Camera-type eye (tissue), 1 donor: ENCODE data around the gene EFCAB12. TPM values are rescaled to one million over a fixed set of nuclear protein-coding genes. Genes with fewer than 3 reads are reported as not detected.

Experiments used
- total RNA-seq: library from RNA; depleted of rRNA; stranded (reverse); fragments of >200 nt; gene quantifications from one replicate; pipeline ENCODE4 v1.2.3, GENCODE V29; 2014

Gene EFCAB12
- 0.44 TPM for total RNA-seq

DNA sequence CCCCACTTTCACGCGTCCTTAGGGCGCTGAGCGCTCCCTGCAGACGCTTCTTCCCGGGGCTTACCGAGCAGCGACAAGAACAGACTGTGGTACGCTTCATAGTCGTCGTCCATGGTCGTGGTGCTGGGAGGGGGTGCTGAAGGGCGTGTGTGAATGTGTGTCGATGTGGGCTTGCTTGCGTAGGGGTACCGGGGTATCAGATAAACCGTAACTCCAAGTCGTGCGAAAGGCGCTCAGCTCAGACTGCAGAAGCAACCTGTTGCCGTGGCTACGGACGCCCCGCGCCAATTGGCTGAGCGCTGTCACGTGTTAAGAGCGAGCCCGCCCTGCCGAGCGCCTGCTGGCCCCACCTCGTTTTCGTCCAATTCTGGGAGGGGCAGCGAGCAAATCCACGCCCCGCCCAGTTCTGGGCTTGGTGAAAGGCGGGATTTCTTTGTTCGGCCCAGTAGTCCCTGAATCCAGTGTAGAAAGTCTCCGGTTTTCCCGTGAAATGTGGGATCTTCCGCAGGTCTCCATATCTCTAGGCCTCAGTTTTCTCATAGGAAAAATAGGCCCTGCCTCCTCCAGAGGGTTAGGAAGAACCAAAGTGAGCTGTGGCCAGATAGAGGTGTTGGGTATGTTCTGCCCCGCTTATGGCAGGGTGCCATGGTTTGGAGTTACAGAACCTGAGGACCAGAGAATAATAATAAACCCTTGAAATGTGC is at the start of gene EFCAB12:
TSS of gene EFCAB12 (minus strand) at position 261 of the 704 bp plus-strand sequence. CDS start at position 113, 148 bp downstream.

DNA sequence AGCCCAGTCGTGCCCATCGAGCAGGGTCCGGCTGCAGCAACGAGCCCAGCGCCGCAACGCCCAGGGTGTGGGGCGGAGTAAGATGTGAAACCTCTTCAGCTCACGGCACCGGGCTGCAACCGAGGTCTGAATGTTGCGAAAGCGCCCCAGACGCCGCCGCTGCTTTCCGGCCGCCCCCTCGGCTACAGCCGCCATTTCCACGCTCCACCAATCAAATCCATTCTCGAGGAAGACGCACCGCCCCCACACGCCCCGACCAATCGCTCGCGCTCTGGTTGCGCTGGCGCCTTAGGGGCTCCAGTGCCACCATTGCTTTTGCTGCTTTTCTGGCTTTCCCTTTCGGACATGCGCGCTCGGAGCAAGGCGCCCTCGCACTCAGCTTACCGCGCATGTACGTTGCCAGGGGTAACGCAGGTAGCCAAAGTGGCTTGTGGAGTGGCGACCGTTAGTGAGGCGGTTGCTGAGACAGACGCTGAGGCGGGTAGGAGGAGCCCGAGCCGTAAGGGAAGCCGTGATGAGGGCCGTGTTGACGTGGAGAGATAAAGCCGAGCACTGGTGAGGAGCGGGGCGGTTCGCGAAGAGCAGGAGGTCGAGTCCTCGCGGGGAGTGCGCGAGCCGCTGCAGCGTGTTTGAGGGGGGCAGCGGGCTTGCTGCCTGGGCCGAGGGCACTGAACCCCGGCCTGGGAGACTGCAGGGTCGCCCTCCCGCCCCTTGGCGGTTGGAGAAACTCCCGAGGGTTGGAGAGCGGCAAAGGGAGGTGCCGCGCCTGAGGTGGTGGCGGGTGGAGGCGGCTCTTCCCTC is 11.6 kb upstream of the EFCAB12 start, which contains the start of the genes IFT122 and MBD4:
TSS of gene IFT122 (plus strand) at position 408 of the 801 bp plus-strand sequence. CDS start at position 515, 107 bp downstream.
TSS of gene MBD4 (minus strand) at position 132 of the 801 bp plus-strand sequence. CDS start at position 17, 115 bp downstream.

Other genes with a start within 250 kb of the EFCAB12 start
- 337 TPM for gene CNBP, start 244.7 kb downstream of the EFCAB12 start, total RNA-seq
- 122 TPM for gene COPG1, start 179.0 kb downstream of the EFCAB12 start, total RNA-seq
- gene HMCES, start 149.8 kb downstream of the EFCAB12 start, total RNA-seq, result 35.2 TPM
- 30.8 TPM for gene MBD4, start 11.3 kb upstream of the EFCAB12 start, total RNA-seq
- 52.5 TPM for gene IFT122, start 11.6 kb upstream of the EFCAB12 start, total RNA-seq
- gene RHO, start 100.0 kb upstream of the EFCAB12 start, total RNA-seq, result 3.0 TPM
- gene H1-8, start 114.5 kb upstream of the EFCAB12 start, total RNA-seq, result not detected
- 114 TPM for gene PLXND1, start 178.0 kb upstream of the EFCAB12 start, total RNA-seq